ENCODE measurements around the gene SLC13A3. TPM values are rescaled to one million over a fixed set of nuclear protein-coding genes. Genes with fewer than 3 reads are reported as not detected.

SLC13A3 gene
- polyA plus RNA-seq, 2 of the 4 experiments (the other 2 are of a cell fraction) = 0.19 TPM; not detected in 1

DNA sequence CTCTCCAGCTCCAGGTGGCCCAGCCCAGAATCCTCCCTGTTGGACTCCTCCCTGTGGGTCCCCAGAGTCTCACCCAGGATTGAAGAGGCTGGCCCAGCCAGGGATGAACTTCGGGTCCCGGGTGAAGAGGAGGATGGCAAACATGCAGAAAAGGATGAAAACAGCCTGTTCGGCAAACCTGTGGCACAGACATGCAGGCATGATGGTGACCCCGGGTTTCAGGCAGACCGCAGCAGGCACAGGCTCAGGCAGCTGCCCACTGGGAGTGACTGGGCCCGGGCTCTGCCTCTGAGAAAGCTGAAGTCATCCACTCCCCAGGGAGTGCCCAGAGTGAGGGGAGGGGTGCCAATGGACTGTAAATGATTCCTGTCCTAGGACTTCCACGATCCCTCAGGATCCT, 63.3 kb downstream of the SLC13A3 start (continued):
- TF ChIP-seq, protein P1, sequence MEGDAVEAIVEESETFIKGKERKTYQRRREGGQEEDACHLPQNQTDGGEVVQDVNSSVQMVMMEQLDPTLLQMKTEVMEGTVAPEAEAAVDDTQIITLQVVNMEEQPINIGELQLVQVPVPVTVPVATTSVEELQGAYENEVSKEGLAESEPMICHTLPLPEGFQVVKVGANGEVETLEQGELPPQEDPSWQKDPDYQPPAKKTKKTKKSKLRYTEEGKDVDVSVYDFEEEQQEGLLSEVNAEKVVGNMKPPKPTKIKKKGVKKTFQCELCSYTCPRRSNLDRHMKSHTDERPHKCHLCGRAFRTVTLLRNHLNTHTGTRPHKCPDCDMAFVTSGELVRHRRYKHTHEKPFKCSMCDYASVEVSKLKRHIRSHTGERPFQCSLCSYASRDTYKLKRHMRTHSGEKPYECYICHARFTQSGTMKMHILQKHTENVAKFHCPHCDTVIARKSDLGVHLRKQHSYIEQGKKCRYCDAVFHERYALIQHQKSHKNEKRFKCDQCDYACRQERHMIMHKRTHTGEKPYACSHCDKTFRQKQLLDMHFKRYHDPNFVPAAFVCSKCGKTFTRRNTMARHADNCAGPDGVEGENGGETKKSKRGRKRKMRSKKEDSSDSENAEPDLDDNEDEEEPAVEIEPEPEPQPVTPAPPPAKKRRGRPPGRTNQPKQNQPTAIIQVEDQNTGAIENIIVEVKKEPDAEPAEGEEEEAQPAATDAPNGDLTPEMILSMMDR (IDR thresholded peaks at IDR 0.05) = no peak
- TF ChIP-seq MAFK (IDR thresholded peaks at IDR 0.05; ENCODE audit: partially characterized antibody) = no peak
- no peak for TF ChIP-seq HOXA7 (CRISPR knock-in tag; IDR thresholded peaks at IDR 0.05)
- TF ChIP-seq KDM1A (IDR thresholded peaks at IDR 0.05; ENCODE audit: low read depth) = no peak
- TF ChIP-seq SREBF2 (IDR thresholded peaks at IDR 0.05) = no peak
- no peak for TF ChIP-seq MYC (IDR thresholded peaks at IDR 0.05; ENCODE audit: borderline replicate concordance, low read length)
- no peak for TF ChIP-seq HOXB13 (CRISPR knock-in tag; IDR thresholded peaks at IDR 0.05; ENCODE audit: low read depth)
- TF ChIP-seq ZNF302 (CRISPR knock-in tag; IDR thresholded peaks at IDR 0.05) = no peak
- TF ChIP-seq TP53 (CRISPR knock-in tag; IDR thresholded peaks at IDR 0.05) = no peak

- no peak for FAIRE-seq
- Histone ChIP-seq H3K27ac (no peak overlapping the region), H3K4me1 (no peaks in the 10 kb centered on the region), H3K4me2 (no peak overlapping the region), H3K4me3 (no peak overlapping the region), H3K9me3 (no peaks in the 10 kb centered on the region)
- ChIA-PET POLR2A (no interaction called here), CTCF (interaction anchor here (1.1 to 1.3 kb wide), 2 partner anchors 10 to 94 kb away, joined by 4 read pairs; no protein-coding TSS in a partner anchor)
- ATAC-seq = no peak
- DNase-seq (ENCODE audit: low read depth in 1 of 2, low spot score in 1 of 2) = no peak
- TF ChIP-seq, protein P2, sequence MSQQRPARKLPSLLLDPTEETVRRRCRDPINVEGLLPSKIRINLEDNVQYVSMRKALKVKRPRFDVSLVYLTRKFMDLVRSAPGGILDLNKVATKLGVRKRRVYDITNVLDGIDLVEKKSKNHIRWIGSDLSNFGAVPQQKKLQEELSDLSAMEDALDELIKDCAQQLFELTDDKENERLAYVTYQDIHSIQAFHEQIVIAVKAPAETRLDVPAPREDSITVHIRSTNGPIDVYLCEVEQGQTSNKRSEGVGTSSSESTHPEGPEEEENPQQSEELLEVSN (IDR thresholded peaks at IDR 0.05; ENCODE audit: borderline replicate concordance, low read depth) = no peak
- TF ChIP-seq BHLHE40 (IDR thresholded peaks at IDR 0.05; ENCODE audit: low read depth, low read length) (no peak), CHD4 (IDR thresholded peaks at IDR 0.05; ENCODE audit: borderline replicate concordance) (no peak)
- WGBS (ENCODE audit: missing lambda C conversion rate) = 42% methylated on average over 5 of the region's 5 CpGs
Observed at GRCh38 chr20:46586724-46587123, 64.5 kb downstream of the SLC13A3 start.

- WGBS (ENCODE audit: missing lambda C conversion rate) = 1% methylated on average over 2 of the region's 2 CpGs
- ChIA-PET CTCF (no interaction called here), POLR2A (no interaction called here)
- ATAC-seq (no peak), DNase-seq (ENCODE audit: low read depth in 1 of 2, low spot score in 1 of 2) (no peak), FAIRE-seq (no peak)
- no peak overlapping the region for H3K27ac ChIP-seq
- H3K4me2 ChIP-seq = no peak overlapping the region
- TF ChIP-seq, protein P3, sequence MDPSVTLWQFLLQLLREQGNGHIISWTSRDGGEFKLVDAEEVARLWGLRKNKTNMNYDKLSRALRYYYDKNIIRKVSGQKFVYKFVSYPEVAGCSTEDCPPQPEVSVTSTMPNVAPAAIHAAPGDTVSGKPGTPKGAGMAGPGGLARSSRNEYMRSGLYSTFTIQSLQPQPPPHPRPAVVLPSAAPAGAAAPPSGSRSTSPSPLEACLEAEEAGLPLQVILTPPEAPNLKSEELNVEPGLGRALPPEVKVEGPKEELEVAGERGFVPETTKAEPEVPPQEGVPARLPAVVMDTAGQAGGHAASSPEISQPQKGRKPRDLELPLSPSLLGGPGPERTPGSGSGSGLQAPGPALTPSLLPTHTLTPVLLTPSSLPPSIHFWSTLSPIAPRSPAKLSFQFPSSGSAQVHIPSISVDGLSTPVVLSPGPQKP (IDR thresholded peaks at IDR 0.05; ENCODE audit: low read depth, low read length) = no peak
- no peak for TF ChIP-seq ATOH8 (CRISPR knock-in tag; IDR thresholded peaks at IDR 0.05; ENCODE audit: low read depth)
- no peak for TF ChIP-seq ZSCAN20 (CRISPR knock-in tag; IDR thresholded peaks at IDR 0.05)
- TF ChIP-seq FOSL2 (IDR thresholded peaks at IDR 0.05) = no peak
- TF ChIP-seq FOSL2 (CRISPR knock-in tag; IDR thresholded peaks at IDR 0.05) = no peak
- no peak for TF ChIP-seq NR3C1 (IDR thresholded peaks at IDR 0.05)
- no peak for TF ChIP-seq CHD4 (IDR thresholded peaks at IDR 0.05; ENCODE audit: borderline replicate concordance)
- no peak for TF ChIP-seq CBX8 (IDR thresholded peaks at IDR 0.05)
- TF ChIP-seq GATA3 (IDR thresholded peaks at IDR 0.05; ENCODE audit: borderline replicate concordance) = no peak
- H3K4me3 ChIP-seq = no peak overlapping the region
- no peaks in the 10 kb centered on the region for H3K9me3 ChIP-seq
- no peaks in the 10 kb centered on the region for H3K4me1 ChIP-seq
Observed at GRCh38 chr20:46584508-46584907, 66.8 kb downstream of the SLC13A3 start.
